SKM-1 treated with dmso at 0.1 percent for 144 hours (cell line): ENCODE results near the gene STK17A.
"Not testable (repeated sequence)": the region's sequence is repeated elsewhere in the genome, so short reads cannot be mapped to it uniquely, and the experiment has no call there.

ENCODE experiments used
- DNase-seq: peaks from one replicate; lab custom pipeline; 2025; ENCODE audit not compliant: unreplicated experiment; lab: John Stamatoyannopoulos, UW

The STK17A gene

DNA sequence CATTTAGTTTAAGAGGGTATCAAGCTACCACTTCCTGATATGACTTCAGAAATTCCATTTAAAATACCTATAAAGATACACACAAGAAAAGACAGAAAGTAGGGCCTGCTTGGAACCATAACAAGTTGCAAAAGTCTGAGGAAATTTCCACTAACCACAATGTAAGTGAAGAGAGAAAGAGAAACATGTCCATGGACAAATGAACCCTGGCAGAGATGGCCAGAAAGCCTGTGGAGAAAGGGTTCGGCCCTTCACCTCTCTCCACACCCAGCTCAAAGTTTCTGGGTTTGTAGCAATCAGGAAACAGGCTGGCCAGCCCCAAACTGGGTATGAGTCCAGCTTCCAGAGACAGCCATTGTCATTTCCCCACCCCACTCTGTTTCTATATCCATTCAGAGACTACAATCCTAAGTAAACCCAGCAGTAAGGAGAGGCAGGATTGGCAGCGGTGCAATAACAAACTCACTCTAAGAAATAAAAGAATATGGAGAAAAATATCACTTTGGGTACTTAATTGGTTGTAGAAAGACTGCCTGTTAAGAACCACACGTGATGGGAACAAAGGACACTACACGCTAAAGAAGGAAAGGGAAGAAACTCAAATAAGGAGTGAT, 71.1 kb downstream of the STK17A start:
- DNase-seq: peak; percentile 3

DNA sequence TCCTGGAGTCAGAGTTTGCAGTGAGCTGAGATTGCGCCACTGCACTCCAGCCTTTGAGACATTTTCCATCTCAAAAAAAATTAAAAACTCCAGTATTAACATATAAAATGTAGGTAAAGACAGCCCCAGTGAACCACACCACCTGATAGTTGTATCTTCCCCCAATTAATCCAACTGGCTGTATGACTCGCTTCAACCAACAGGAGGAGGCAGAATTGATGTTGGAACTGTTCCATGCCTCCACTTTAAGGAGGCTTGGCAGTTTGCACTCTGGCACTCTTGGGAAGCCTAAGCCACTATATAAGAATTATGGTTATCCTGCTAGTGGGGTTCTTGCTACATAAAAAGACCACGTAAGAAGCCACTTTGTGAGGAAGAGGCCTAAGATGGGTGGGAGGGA, 72.7 kb downstream of the STK17A start:
- DNase-seq: no peak

DNA sequence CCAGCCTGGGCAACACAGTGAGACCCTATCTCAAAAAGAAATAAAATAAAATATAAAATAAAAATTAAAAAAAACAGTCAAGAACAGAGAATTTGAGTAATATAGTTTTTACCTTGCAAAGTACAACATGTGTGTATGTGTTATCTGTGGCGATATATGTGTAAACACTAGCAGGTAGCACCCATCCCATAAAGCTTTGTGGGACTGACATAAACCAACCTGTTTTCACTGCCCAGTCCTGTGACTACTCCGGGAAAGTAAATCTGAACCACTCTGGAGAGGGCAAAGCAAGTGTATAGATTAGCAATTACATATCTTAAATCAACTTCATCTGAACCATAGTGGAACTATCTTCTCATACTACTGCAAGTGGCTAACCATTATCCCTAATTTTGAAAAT, 74.1 kb downstream of the STK17A start:
- no peak for DNase-seq

DNA sequence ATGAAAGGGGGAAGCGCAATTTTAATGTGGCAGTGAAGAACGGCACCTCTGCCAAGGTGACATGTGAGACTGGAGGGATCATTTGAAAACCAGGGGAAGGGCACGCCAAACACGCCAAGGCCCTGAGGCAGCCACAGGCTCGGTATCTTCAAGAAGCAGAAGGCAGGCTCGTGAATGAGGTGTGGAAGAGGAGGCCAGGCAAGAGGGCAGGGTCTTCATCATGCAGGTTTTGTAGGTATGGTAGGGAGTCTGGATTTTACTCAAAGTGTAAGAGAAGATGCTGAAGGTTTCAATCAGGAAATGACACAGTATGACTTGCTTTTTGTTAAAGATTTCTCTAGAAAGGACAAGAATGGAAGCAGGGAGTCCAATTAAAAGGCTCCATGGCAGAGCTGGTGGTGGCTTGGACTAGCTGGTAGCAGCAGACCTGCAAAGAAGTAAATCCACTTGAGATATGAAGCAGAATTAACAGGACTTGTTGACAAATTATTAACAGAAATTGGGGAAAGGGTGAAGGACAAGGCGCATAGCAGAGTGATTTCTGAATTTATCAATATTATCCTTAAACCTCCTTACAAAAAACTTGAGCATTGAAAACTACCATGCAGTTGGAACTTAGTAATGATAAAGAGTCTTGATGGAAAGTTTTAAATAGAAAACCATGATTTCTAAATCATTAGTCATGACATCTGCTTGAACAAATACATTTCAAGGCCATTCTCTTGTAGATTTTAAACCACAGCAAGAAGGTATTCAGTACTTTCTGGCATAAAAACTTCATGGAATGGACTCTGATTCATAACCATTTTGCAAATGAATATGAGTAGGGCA, 76.0 kb downstream of the STK17A start:
- DNase-seq: no peak

DNA sequence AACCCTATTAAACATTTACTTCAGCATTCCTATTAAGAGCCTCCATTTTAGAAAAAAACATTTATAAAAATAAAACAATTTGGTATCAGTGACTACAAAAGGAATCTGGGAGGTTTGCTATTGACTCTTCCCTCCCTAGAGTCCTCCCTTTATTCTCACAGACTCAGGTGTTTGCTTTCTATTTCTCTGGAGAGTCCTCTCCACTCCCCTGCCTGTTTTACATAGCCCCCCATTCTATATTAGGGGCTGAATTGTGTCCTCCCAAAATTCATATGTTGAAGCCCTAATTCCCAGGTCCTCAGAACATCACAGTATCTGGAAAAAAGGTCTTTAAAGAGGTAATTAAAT, 76.6 kb downstream of the STK17A start:
- no peak for DNase-seq

DNA sequence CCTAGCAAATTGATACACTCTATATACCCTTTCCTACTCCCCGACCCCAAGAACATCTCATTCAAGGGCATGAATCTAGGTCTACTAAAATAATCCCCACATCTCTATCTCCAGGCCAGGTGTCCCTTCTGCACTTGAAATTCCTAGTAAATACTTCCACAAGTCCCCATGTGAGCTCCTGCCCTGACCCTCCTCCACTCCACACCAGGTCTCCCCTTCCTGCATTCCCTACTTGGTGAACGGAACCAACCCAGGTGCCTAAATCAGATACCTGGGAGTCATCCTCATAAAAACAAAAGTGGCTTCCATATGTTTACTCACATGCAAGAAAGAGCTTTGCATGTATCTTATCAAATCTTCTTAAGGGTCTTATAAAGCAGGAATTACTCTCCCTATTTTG, 77.2 kb downstream of the STK17A start:
- DNase-seq: no peak

DNA sequence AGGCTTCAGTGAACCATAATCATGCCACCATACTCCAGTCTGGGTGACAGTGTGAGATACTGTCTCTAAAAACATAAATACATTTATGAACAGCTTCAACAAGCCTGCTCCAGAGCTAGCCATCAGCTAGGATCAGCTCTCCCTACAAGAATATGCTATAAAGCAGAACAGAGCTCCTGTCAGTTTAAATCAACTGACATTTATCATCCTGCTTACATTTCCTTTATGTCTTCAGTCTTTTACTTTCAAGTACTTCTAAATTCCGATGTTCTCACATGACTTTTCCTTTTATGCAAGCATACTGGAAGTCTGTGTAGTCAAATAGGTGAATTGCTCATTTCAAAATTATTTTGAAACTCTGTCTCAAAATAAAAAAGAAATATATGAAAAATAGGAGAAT, 81.8 kb downstream of the STK17A start:
- DNase-seq: no peak

DNA sequence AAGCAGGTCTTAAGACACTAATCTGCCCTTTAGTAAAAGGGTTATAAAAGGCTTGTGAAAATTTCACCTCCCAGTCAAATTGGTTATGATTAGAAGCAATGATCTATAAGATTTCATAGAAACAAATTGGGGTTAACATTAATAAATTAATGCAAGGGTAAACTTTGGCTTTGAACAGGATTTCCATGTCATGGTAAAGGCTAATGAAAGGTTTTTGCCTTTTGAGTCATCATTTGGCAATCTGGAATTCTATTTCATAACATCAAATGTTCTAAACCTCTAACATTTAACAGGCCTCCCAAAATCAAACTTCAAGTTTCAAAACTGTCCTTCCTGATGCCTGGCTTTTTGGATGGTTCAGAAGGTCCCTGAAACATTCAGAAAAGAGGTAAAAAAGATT, 84.0 kb downstream of the STK17A start:
- DNase-seq: no peak

DNA sequence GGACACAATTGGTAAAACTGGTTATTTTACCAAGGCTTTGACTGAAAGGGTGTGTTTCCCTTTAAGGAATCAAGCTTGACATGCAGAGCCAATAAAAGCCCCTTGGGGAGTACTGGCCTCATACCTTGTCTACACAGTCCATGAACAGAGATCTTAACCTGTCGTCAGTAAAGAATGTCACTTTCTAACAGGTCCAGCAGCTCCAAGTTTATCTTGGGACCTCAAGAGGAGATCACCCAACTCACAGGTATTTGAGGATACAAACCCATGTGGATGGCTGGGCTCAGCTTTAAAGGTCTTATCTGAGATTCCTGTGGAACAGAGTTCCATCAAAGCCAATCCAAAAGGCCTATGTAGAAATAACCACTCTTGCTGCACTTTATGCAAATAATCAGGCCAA, 85.1 kb downstream of the STK17A start:
- DNase-seq: no peak

DNA sequence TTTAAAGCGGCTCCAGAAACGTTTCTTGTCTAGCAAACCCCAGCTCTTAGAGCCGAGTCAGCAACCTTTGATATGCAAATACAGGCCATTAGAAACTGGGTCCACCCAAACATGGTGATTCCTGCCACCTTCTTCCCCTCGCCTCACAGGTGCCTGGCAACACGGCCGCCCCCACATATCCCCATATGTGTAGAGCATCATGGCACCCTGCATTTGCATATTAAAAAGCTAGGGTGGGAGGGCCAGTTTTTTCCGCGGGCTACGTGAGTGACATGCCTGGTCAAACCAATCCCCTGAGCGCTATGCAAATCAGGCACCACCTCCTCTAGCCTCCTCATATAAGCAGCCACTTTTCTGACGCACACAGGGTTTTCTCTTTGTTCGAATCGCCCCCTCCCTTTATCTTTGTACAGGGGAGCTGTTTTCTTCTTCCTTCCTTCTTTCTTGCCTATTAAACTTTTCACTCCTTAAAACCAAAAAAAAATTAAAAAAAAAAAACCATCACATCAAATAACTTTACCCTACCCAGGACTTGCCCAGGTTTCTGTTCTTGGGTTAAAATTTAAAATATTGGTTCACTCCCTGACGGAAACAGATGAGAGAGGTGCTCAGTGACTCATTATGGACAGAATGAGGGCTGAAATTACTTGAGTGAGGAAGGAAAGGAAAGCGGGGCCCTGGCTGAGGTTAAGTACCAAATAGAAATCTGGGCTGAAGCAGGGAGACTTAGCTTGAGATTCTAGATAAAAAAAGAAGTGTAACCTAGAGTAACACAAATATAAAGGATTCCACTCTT, 86.6 kb downstream of the STK17A start:
- DNase-seq: no peak

DNA sequence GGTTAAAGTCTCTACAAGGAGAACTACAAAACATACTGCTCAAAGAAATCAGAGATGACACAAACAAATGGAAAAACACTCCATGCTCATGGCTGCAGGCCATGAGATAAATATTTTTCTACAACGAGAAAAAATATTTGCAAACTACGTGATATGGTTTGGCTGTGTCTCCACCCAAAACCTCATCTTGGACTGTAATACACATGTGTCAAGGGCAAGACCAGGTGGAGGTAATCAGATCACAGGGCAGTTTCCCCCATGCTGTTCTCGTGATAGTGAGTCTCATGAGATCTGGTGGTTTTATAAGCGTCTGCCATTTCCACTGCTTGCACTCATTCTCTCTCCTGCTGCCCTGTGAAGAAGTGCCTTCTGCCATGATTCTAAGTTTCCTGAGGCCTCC, 88.6 kb downstream of the STK17A start:
- DNase-seq: no peak

DNA sequence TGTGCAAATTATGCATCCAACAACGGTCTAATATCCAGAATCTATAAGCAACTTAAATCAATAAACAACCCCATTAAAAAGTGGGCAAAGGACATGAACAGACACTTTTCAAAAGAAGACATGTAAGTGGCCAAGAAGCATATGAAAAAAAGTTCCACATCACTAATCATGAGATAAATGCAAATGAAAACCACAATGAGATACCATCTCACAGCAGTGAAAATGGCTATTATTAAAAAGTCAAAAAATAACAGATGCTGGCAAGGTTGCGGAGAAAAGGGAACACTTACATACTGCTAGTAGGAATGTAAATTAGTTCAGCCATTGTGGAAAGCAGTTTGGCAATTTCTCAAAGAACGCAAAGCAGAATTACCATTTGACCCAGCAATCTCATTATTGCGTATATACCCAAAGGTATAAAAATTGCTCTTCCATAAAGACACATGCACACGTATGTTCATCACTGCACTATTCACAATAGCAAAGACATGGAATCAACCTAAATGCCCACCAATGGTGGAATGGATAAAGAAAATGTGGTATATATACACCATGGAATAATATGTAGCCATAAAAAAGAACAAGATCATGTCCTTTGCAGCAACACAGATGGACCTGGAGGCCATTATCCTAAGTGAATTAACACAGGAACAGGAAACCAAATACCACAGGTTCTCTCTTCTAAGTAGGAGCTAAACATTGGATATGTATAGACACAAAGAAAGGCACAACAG, 90.5 kb downstream of the STK17A start:
- not testable (repeated sequence) for DNase-seq

DNA sequence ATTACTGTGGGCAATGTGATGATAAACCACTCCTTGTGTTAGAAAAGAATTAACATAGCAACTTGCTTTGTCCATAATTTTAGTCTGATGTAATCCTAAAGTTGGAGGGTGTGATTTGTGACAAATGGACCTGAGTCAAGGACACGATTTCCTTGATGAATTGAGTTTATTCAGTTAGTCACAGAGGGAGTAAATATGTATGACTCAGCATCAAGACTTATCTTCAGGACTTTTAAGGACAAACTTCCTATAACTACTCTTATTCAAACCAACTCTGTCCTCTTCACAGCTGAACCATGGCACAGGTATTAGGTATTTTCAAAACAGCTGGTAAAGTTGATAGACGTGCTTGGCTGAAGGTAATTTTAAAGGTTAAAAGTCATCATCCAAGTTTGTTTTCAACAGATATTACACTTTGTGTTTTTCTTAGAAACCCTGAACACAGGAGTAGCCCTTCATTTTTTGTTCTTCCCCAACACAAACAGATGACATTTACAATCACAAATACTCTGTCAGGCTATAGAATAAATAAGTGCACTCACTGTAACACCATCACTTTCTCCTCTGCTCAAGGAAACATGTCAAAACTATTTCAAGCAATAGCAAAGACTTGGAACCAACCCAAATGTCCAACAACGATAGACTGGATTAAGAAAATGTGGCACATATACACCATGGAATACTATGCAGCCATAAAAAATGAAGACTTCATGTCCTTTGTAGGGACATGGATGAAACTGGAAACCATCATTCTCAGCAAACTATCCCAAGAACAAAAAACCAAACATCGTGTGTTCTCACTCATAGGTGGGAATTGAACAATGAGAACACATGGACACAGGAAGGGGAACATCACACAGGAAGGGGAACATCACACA, 91.9 kb downstream of the STK17A start:
- DNase-seq: no peak
